GF-D8 (cell line): ENCODE measurements around the gene SMAD2.

ENCODE experiments used
- DNase-seq: peaks from one replicate; lab custom pipeline; 2025; lab: John Stamatoyannopoulos, UW

The SMAD2 gene

DNA sequence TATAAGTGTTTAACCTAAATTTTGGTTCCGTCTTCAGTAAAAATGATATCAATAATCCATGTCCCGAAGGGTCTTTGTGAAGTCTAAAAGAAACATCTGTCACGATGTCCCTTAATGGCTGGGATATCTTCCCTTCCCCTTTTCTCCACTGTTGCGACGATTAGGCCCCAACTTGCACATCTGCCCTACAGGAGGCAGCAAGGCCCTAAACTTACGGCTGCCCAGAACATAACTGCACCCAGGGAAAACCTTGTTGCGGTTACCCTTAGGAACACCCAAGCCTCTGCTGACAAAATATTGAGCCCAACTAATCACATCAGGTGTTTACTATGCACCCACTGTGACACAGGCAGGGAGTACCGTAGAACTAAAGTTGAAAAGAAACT lies 1.3 kb upstream of the SMAD2 start:
- peak; percentile 85 for DNase-seq

DNA sequence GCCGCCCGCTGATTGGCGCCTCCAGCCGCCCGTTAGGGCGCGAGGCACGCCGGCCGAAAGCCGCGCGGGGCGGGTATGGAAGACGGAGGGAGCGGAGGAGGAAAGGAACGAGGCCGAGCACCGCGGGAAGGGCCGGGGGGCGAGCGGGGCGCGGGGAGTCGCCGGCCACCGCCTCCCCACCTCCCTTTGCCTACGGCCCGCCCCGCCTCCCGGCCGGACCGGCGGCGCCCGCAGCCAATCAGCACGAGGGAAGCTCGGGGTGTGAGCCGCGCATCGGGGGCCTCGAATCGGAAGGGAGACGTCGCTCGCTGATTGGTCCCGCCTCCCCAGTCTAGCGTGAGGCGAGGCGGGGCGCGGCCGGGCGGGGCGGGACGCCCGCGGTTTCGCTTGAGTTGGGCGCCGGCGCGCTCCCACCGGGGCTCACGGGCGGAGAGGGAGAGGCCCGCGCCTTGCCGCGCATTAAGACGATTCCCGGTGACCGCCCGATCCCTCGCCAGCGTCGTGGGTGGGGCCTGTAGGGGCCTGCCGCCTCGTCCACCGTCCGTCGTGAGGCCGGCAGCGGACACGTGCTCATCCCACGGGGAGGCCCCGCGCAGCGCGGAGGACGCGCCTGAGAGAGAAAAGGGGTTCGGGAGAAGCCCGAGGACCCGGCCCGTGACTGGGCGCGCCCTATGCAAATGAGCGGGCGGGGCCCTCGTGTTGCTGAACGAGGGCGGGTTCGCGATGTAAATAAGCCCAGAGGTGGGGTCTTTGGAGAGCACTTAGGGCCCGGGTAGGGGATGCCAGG lies 665 bp upstream of the SMAD2 start:
- peak; percentile 91 for DNase-seq

DNA sequence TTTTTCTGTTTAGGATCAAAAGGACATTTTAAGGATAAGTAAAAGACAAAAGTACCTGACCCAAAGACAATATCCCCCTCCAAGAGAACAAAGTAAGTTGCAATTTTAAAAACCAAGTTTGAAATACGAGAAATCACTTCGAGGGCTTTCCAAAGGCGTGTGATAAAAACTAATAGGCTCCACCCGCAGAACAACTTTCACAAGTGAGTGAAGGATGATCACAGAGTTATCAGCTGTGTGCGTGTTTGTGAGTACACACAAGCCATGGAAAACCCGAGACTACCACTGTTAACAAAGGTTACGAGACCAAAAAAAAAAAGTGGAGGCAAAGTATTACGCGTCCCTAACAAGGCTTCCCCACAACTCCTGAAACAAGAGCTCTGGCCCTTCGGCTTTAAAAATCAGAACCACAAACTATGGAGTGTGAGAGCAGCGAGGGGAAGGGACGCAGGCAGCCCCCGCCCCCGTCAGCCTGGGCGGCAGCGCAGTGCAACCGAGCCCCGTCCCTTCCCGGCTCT lies 719 bp downstream of the SMAD2 start:
- DNase-seq: no peak

DNA sequence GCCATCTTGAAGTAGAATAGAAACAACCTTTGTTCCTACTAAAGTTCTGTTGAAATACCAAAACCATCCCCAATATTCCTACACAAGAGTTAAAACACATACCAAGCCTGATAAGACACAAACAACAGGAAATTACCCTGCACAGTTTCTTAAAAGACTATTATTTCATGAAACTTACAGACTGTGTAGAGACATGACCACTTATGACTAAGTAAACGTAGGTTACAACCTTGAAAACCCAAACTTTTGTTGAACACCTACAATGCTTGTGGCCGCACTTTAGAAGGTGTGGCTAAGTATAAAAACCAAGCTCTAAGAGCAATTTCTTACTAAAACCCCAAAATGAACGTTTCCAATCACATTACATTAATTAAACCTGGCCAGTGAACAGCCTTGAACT lies 2.0 kb downstream of the SMAD2 start:
- DNase-seq: no peak

DNA sequence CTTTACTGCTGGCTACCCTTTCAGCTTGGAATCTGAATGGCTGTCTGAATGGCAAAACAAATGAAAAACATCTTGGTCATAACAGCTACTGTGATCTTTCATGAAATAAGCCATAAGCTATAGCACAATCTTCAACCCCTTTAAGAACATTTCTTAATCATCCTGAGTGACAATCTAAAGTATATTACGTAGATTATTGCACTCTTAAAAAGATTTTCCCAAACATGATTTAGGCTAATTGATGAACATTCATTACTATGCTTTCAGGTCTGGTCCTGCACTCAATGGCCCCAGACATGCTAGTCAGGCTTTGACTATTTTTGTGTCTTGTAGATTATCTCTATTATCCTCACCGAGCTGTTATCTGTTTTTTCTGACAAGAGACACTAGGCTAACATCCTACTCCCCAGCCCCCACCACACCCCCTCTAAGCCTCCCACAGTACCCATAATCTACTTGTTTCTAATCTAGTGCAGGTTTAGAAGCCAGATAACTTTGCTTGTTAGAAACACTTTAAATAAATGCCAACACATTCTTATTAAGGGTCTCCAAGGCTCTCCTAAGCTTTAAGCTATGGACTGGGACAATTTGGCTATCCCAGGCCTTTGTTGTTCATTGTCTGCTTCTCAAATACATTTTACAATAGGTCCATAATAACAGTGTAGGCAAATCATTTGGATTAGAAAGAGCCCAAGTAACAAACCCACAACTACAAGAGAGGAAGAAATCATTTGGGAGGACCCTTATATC lies 4.2 kb downstream of the SMAD2 start:
- DNase-seq: no peak

DNA sequence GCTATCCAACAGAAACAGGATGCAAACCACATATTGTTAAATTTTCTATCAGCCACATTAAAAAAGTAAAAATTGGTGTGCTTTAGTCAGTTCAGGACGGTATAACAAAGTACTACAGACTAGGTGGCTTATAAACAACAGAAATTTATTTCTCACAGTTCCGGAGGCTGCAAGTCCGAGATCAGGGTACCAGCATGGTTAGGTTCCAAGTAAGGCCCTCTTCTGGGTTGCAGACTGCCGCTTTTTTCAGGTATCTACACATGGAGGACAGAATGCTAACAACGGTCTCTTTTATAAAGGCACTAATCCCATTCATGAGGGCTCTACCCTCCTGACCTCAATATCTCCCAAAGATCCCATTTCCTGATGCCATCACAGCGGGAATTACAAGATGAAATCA lies 10.5 kb downstream of the SMAD2 start:
- no peak for DNase-seq

DNA sequence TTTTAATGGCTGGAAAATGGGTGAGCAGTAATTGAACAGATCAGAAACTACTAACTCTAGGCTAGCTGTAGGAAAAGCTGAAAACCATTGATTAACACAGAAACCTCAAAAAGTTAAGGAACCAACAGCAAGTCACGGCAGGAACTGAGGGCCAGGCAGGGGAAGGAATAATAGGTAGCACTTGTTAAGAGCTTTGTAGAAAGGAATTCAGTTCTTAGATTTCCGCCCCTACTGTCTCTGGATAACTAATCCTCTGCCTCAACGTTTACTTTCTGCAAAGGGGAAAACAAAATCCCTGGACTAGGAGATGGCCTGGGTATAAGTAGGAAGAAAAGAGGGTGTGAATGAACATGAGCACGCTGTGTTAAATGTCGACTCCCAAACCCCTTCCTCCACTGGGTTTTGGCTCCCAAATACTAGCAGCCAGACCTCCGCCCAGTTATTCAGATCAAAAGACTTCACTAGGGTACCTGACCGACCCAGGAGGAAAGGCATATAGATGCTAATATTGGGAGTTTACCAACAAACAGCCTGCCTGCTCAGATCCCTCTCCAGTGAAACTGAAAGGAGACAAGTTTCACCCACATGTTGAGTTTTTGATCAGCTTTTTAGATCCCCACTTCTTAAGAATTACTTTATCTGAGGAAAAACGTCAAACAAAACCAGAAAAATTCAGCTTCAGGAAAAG lies 12.4 kb downstream of the SMAD2 start:
- DNase-seq: no peak

DNA sequence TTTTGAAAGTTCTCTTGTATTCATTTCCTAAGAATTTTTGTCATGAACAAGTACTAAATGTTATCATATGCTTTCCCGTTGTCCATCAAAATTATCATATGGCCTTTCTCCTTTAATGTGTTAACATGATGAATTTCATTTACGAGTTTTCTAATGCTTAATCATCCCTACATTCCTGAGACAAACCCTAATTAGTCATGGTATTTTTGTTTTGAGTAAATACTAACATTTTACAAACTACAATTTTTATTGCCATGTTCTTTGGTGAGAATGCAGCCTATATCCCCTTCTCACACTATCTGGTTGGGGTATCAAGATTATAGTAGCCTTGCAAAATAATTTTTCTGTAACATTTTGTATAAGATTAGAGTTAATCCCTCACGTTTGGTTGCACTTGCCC lies 14.5 kb downstream of the SMAD2 start:
- DNase-seq: no peak

DNA sequence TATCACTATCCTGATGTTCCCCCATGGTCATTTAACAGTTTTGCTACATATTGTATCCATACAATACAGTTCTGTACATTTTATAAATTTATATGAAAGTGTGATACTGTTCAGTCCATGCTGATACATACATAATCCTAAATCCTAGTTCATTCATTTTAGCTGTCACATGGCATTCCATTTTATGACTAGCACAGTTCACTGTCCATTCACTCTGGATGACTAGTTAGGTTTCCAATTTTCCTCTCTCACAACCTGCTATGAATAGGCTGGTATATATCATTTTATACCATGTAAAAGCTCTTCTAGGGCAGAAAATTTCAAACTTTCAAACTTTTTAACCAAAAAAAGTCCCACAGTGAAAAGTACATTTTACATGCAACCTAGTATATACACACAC lies 15.2 kb downstream of the SMAD2 start:
- no peak for DNase-seq

DNA sequence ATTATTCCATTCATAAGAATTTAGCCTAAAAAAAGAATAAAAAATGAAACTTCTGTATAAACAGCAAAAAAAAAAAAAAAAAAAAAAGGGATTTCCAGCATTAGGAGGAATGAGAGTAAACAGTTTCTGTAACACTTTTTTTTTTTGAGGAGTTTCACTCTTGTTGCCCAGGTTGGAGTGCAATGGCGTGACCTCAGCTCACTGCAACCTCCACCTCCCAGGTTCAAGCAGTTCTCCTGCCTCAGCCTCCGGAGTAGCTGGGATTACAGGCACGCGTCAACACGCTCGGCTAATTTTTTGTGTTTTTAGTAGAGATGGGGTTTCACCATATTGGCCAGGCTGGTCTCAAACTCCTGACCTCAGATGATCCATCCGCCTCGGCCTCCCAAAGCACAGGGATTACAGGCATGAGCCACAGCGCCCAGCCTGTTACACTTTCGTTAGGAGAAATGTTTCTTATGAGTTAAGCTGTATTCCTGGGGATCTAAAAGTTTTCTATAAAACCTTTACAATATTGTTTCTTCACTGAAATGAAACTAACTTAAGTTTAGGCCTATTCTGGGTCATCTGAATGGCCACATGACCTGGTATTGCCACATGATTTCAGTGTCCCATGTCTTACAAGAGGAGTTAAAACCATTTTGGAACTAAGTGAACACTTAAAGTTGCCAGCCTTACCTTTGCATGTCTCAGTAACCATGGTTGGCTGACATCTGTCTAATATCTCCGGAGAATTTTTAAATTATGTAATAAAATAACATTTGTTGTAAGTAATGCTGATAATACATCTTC lies 17.5 kb downstream of the SMAD2 start:
- DNase-seq: no peak

DNA sequence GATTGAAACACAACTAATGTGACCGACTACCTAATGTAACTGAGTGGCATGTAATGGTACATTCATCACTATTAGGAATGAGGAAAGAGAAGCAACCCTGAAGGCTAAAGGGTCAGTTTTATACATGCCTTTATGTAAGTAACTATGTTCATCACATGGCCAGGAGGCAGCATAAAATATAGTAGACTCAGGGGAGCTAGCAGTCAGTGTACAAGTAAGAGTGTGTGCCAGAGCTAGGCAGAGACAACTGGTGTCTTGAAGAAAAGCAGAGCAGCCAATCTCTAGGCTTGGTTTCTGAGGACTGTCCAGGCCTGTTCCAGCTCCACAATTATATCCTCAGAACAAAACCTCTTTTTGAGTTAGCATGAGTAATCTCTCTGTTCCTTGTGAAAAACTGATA lies 18.1 kb downstream of the SMAD2 start:
- no peak for DNase-seq

DNA sequence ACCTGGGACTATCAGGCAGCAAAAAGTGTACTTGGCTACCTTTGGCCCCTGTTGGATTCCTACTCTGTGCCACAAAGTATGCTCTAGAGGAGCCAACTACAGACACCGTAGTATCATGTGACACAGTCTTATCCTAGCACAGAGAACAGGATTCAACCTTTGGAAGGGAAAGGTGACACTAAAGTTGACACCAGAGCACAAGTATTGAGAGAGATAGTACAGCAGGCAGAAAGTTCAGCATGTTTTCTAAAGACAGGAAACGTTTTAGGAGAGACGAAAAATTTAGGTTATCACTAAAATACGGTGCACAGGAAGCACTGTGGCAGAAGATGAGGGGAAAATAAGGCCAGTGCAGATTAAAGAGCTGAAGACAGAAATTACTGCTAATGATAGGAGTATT lies 18.6 kb downstream of the SMAD2 start:
- DNase-seq: no peak

DNA sequence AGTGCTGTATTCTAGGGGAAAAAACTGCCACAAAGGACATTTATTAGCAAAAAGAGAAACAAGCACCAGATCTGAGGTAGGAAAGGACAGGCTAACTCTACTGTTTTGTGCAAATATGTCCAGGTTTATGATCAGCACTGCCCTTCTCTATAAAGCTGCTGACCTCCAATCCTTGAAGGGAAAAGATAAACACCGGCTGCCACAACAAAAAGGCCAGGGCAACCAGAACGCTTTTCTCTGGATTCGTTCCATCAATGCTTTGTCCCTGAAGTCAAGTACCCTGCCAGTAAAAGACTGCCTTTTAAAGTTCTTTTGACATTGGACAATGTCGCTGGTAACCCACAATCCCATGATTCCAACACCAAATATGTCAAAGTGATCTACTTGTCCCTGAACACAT lies 21.0 kb downstream of the SMAD2 start:
- no peak for DNase-seq

DNA sequence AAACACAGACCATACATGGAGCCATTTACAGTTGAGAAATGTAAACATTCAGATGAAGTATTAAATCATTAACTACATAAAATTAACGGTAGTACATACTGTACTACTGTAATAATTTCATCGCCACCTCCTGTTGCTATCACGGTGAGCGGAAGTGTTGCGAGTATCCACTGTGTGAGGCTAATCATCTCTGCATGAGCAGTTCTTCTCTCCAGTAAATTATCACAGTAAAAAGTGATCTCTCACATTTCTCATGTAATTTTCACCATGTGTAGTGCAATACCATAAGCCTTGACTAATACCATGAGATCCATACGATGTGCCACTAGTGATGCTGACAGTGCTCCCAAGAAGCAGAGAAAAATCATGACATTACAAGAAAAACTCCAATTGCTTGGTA lies 21.9 kb downstream of the SMAD2 start:
- DNase-seq: no peak

DNA sequence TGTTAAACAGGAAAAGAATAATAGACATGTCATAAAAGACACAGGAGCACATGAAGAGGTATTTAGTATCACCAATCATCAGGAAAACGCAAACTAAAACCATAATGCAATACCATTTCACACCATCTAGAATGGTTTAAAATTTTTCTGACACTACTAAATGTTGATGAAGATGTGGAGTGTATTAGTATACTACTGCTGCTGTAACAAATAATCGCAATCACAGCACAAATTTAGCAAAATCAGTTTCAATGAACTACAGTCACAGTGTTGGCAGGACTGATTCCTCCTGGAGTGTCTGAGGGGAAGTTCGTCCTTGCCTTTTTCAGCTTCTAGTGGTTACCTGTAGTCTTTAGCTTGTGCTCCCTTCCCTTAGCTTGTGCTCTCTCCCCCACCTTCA lies 24.1 kb downstream of the SMAD2 start:
- DNase-seq: no peak

DNA sequence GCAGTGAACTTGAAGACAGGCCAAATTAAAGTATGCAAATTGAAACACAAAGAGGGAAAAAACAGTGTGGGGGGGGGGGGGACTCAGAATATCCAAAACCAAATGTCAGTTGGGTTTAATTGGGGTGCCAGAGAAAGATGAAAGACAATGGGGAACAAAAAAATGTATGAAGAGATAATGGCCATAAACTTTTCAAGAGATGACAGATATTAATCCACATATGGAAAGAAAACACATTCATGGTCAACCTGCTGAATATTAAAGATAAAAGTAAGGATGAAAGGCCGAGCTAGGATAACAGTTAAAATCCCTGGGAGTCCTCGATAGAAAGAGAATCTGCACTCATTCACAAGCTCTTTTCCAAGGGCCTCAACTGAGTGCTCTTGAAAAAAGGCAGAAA lies 26.6 kb downstream of the SMAD2 start:
- no peak for DNase-seq

DNA sequence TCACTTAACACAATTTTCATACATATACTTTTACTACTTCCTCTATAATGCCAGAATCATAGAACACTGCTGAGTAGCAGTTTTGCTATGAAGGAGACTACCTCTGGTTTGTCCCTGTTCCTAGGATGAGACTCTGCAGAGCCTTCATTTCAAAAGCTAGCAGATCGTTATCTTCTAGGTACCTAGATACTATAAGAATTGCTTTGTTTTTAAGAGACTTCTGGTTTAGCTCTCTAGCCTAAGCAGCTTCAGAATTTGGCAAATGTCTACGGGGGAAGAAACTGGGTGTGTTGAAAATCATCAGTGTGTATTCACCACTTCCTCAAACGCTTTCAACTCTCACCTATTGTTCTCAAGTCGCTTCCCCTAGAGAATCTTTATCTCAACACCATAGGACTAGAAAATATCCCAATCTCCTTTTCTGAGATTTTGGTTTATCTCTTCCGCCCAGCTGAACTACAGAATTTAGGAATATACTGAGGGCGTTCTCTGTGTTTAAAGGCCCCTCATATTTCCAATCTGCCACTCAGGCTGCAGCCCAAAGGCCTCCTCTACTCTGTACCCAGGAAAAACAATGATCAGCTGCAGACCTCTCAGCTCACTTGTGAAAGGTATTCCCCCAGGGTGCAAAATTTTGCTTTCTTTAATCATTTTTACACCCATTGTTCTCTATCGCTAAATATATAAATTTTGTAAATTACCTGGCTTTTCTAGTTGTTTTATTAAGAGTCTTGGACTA lies 28.7 kb downstream of the SMAD2 start:
- peak; percentile 90 for DNase-seq

DNA sequence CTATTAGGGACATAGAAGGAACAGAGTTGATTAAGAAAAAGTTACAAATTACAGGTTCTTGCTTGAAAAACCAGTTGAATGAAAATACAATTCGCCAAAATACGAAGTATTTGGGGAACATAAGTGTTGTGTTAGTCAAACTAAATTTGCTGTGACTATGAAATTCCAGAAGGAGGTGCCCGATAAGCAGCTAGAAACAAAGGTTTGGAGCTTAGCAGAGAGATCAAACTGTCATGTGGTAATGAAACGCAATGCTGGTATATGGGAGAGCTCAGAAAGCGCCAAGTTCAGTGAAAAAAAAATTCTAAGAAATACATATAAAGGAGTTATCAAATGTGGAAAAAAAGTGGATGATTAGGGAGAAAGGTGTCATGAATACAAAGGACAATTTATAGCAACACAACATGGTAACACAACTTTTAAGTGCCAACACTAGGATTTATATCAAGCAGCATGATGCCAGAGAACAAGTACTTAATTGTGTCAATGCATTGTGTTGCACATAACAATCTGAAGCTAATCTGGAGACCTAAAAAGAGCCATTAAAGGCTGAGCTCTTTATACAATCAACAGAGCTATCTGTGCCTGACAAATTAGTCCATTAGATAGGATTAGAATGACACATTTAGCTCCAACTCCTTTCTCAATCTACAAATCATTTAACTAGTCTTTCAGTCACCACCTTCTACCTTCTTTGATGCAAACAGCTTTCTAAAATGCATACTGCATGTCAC lies 31.2 kb downstream of the SMAD2 start:
- DNase-seq: no peak

DNA sequence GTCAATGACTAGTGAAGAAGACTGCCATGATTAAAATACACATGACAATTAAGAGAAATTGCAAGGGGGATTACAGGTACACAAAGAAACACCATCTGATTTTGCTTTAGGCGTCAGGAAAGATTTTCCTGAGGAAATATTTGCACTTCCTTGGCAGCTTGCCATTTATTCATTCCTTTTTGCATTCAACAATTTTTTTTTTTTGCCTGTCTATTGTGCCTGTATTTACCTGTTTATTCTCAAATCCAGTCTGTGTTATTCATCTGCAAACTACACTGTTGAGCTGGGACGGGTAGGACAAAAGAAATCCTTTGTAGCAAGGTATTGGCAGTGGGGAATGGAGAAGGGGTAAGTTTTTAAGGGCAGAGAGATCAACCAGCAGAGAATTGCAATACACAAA lies 31.8 kb downstream of the SMAD2 start:
- DNase-seq: no peak

DNA sequence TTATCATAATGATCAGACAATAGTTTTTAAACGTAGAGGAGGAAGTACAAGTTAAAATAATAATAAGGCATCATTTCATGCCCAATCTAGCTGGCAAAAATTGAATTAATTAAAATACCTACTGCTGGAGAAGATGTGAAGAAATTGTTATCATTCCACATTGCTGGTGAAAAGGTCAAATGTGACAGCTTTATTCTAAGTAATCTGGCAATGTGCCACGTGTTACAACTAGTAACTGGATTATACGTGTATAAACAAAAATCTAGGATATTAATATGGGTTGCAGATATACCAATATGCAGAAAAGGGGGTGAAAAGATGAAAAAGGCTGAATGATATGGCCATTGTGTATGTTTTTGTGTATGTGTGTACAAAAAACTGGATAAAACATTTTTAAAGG lies 32.4 kb downstream of the SMAD2 start:
- DNase-seq: no peak
